K562 (cell line): ENCODE data around the gene KBTBD4. TPM values are rescaled to one million over a fixed set of nuclear protein-coding genes. Genes with fewer than 3 reads are reported as not detected.
A peak's percentile ranks its signal among the peaks of the same experiment; 100 is the strongest.

Experiments
- ARID1B ChIP-seq: fragments of 450-650 bp; IDR thresholded peaks from 2 replicates; pipeline ENCODE4 v1.6.1; 2016; ENCODE audit warnings: antibody characterized with exemption, mild to moderate bottlenecking, inconsistent platforms
- ATF1 ChIP-seq, 2 experiments: fragments of 450-650 bp in 1 of 2; IDR thresholded peaks; 2 replicates each; pipeline ENCODE4 v1.6.1; 2016; ENCODE audit warnings: missing compliant biosample characterization in 1 of 2, missing genetic modification characterization in 1 of 2
- DLX4 ChIP-seq: fragments of 250-450 bp; sonication (Bioruptor Pico); IDR thresholded peaks from 2 replicates; pipeline ENCODE4 v1.6.1; 2021; ENCODE audit warnings: mild to moderate bottlenecking
- DMBX1 ChIP-seq: fragments of 250-450 bp; sonication (Bioruptor Pico); IDR thresholded peaks from 2 replicates; pipeline ENCODE4 v1.8.0; 2022; ENCODE audit warnings: inconsistent platforms, mild to moderate bottlenecking, moderate library complexity, borderline replicate concordance
- ELF1 ChIP-seq: fragments of 200-800 bp; sonication (Bioruptor generic); IDR thresholded peaks from 2 replicates; pipeline ENCODE4 v1.6.1; 2016; ENCODE audit warnings: missing genetic modification characterization, missing compliant biosample characterization
- FOXA3 ChIP-seq, 2 experiments: fragments of 450-650 bp in 1 of 2; sonication (generic) in 1 of 2; formaldehyde crosslinking; IDR thresholded peaks in 1 of 2; conservative IDR thresholded peaks in 1 of 2; 2 replicates each; pipeline versions ENCODE4 v1.4.0 to v1.8.0; 2020 to 2022; ENCODE audit warnings: mild to moderate bottlenecking in 2 of 2, missing genetic modification reagents in 1 of 2
- IRF9 ChIP-seq: fragments of 450-650 bp; IDR thresholded peaks from 2 replicates; pipeline ENCODE4 v1.6.1; 2016; ENCODE audit warnings: missing biosample characterization, missing genetic modification characterization
- KAT7 ChIP-seq: sonication (generic); formaldehyde crosslinking; IDR thresholded peaks from 2 replicates; pipeline ENCODE4 v1.8.0; 2022; ENCODE audit warnings: missing genetic modification reagents, mild to moderate bottlenecking, borderline replicate concordance
- NFRKB ChIP-seq: fragments of 450-650 bp; IDR thresholded peaks from 2 replicates; pipeline ENCODE4 v1.6.1; 2016; ENCODE audit warnings: low read depth
- NR2C1 ChIP-seq, 2 experiments: fragments of 450-650 bp; IDR thresholded peaks; 2 replicates each; pipeline ENCODE4 v1.6.1; 2017; ENCODE audit warnings: mild to moderate bottlenecking in 2 of 2, antibody characterized with exemption in 1 of 2, inconsistent platforms in 1 of 2, missing compliant biosample characterization in 1 of 2, missing genetic modification characterization in 1 of 2
- NR2C2 ChIP-seq, 2 experiments: fragments of 200-800 bp in 1 of 2; sonication (Bioruptor generic) in 1 of 2; sonication (generic) in 1 of 2; formaldehyde crosslinking in 1 of 2; IDR thresholded peaks; 2 replicates each; pipeline versions ENCODE4 v1.6.1 to v1.8.0; 2016 to 2022; ENCODE audit warnings: mild to moderate bottlenecking in 1 of 2, missing compliant biosample characterization in 1 of 2, missing genetic modification characterization in 1 of 2, missing genetic modification reagents in 1 of 2
- PML ChIP-seq: IDR thresholded peaks from 2 replicates; pipeline ENCODE4 v1.6.1; 2012; ENCODE audit warnings: low read length, inconsistent platforms
- SMARCE1 ChIP-seq: fragments of 450-650 bp; IDR thresholded peaks from 2 replicates; pipeline ENCODE4 v1.7.1; 2016; ENCODE audit warnings: mild to moderate bottlenecking
- polyA plus RNA-seq, 8 experiments: library from polyadenylated mRNA; depleted of rRNA in 4 of 8; stranded (reverse) in 5 of 8; unstranded in 3 of 8; fragments of >200 nt; fragmentation: Nextera tagmentation in 2 of 8; fragmentation: Illumina TruSeq in 1 of 8; extraction: Ambion mirVana in 2 of 8; extraction: Trizol in 1 of 8; gene quantifications; 2 replicates each; pipeline versions ENCODE4 v1.2.1 to v1.2.3, GENCODE V29; 2011 to 2014; ENCODE audit warnings: inconsistent platforms in 1 of 8, missing spikeins in 1 of 8
- total RNA-seq, 7 experiments: library from RNA; depleted of rRNA in 6 of 7; stranded (reverse); fragments of >200 nt in 6 of 7; fragmentation: Illumina TruSeq in 2 of 7; extraction: Trizol in 2 of 7; gene quantifications; 2 replicates each; pipeline versions ENCODE4 v1.2.1 to v1.2.3, GENCODE V29; 2011 to 2021; ENCODE audit warnings: low replicate concordance in 1 of 7
- TF ChIP-seq, protein P1 (sequence below): fragments of 450-650 bp; IDR thresholded peaks from 2 replicates; pipeline ENCODE4 v1.6.1; 2016; ENCODE audit warnings: antibody characterized with exemption

The KBTBD4 gene
- total and polyA plus RNA-seq, 9 of the 15 experiments (the other 6 are each of a cell fraction or from before 2014, with no cell fraction given): 7.0 to 33.9 (median 13.3) TPM

- no peak for TF ChIP-seq DLX4
- TF ChIP-seq, protein P1, sequence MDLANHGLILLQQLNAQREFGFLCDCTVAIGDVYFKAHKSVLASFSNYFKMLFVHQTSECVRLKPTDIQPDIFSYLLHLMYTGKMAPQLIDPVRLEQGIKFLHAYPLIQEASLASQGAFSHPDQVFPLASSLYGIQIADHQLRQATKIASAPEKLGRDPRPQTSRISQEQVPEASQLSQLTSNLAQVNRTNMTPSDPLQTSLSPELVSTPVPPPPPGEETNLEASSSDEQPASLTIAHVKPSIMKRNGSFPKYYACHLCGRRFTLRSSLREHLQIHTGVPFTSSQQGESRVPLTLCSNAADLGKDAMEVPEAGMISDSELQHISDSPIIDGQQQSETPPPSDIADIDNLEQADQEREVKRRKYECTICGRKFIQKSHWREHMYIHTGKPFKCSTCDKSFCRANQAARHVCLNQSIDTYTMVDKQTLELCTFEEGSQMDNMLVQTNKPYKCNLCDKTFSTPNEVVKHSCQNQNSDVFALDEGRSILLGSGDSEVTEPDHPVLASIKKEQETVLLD: peak; percentile 57; the same call in 1 of the 2 replicates
- TF ChIP-seq SMARCE1: peak; percentile 35; the same call in 1 of the 2 replicates
- no peak for TF ChIP-seq ELF1
- TF ChIP-seq DMBX1 (CRISPR knock-in tag): no peak
- peak; percentile 60; the same call in 1 of the 2 replicates for TF ChIP-seq NFRKB
- no peak for TF ChIP-seq ATF1 (CRISPR knock-in tag; IDR thresholded peaks at IDR 0.05)
- peak; percentile 44; the same call in 1 of the 2 replicates for TF ChIP-seq ATF1 (tag; IDR thresholded peaks at IDR 0.05)
- no peak for TF ChIP-seq IRF9 (tag)
- 0 out of 2 replicates have a peak, but pooled peaks have one; percentile 15 for TF ChIP-seq PML
- 0 out of 2 replicates have a peak, but pooled peaks have one; percentile 8 for TF ChIP-seq ARID1B
- TF ChIP-seq FOXA3 (CRISPR knock-in tag; conservative IDR thresholded peaks at IDR 0.05 in 1 of 2, IDR thresholded peaks at IDR 0.05 in 1 of 2): 0 out of 4 replicates have a peak, but pooled peaks of 1 of the 2 experiments have one; percentile 42
- no peak for TF ChIP-seq NR2C2 (CRISPR knock-in tag; IDR thresholded peaks at IDR 0.05)
- TF ChIP-seq NR2C2 (tag; IDR thresholded peaks at IDR 0.05): 0 out of 2 replicates have a peak, but pooled peaks have one; percentile 76
- peak; percentile 43; the same call in 1 of the 2 replicates for TF ChIP-seq NR2C1 (IDR thresholded peaks at IDR 0.05)
- TF ChIP-seq NR2C1 (tag; IDR thresholded peaks at IDR 0.05): peak; percentile 72; the same call in 1 of the 2 replicates
- TF ChIP-seq KAT7 (CRISPR knock-in tag): peak; percentile 50; the same call in 1 of the 2 replicates
- TF ChIP-seq, all 486 proteins: peak for 23
These were observed 13.8 kb downstream of the KBTBD4 start (continued) for GRCh38 chr11:47564933-47565339.
